B cell (primary cell): Measurements from ENCODE around the gene PLSCR3.

ENCODE experiments used
- CTCF ChIP-seq: fragments of 200-600 bp; IDR thresholded peaks from one replicate; pipeline ENCODE4 v1.8.0; 2022; ENCODE audit warnings: antibody characterized with exemption, mild to moderate bottlenecking
- EZH2 ChIP-seq: IDR thresholded peaks from 2 replicates; pipeline ENCODE4 v1.6.1; 2012; ENCODE audit warnings: borderline replicate concordance, low read depth, mild to moderate bottlenecking, moderate library complexity, low read length; ENCODE audit not compliant: insufficient read depth, poor library complexity, severe bottlenecking

DNA sequence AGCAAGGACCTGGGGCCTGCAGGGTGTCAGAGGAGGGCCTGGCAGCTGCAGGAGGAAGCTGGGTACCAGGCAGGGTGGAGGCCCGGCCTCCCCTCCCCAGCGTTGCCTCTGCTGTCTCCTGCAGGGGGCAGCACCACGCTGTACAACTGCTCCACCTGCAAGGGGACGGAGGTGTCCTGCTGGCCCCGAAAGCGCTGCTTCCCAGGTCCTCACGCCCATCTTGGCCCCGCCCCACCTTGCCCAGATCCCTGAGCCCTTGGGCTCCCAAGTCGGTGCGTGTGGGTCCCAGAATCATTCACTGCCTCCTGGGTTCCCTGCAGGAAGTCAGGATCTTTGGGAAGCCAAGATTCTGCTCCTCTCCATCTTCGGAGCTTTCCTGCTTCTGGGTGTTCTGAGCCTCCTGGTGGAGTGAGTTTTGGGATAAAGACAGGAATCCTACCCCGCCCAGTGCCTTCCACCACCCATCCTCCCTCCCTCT is 38.2 kb downstream of the PLSCR3 start:
- peak; percentile 90 for TF ChIP-seq CTCF
- no peak for TF ChIP-seq EZH2
